SK-N-SH treated with all-trans-retinoic acid at 6 μM for 48 hours (cell line): Measurements from ENCODE around the gene TDRD7.

Source experiments
- ATAC-seq: fragments of 200-7000 bp; cut with Tn5 transposase; 3 replicates; pipeline ENCODE4 v1.9.1; 2020; ENCODE audit warnings: mild to moderate bottlenecking, moderate library complexity
- ARNTL ChIP-seq: fragments of 450-650 bp; formaldehyde crosslinking; IDR thresholded peaks from 2 replicates; pipeline ENCODE4 v1.5.0; 2020; ENCODE audit warnings: low read depth, mild to moderate bottlenecking, moderate library complexity, borderline replicate concordance
- BACH2 ChIP-seq: fragments of 250-450 bp; sonication (Bioruptor Pico); IDR thresholded peaks from 2 replicates; pipeline ENCODE4 v1.9.0; 2021; ENCODE audit warnings: mild to moderate bottlenecking, borderline replicate concordance
- CSDC2 ChIP-seq: fragments of 250-450 bp; sonication (Bioruptor Pico); IDR thresholded peaks from 2 replicates; pipeline ENCODE4 v1.5.0; 2020; ENCODE audit warnings: mild to moderate bottlenecking, moderate library complexity
- ESRRG ChIP-seq: fragments of 250-450 bp; sonication (Bioruptor Pico); IDR thresholded peaks from 2 replicates; pipeline ENCODE4 v1.6.1; 2021; ENCODE audit warnings: mild to moderate bottlenecking
- GLIS3 ChIP-seq: fragments of 250-450 bp; sonication (Bioruptor Pico); IDR thresholded peaks from 2 replicates; pipeline ENCODE4 v1.5.0; 2020; ENCODE audit warnings: mild to moderate bottlenecking, moderate library complexity
- ISL1 ChIP-seq: fragments of 250-450 bp; sonication (Bioruptor Pico); IDR thresholded peaks from 2 replicates; pipeline ENCODE4 v2.1.2; 2022; ENCODE audit warnings: mild to moderate bottlenecking, moderate library complexity
- RARB ChIP-seq: fragments of 250-450 bp; sonication (Bioruptor Pico); IDR thresholded peaks from 2 replicates; pipeline ENCODE4 v1.8.0; 2021; ENCODE audit warnings: mild to moderate bottlenecking, moderate library complexity
- SNAI2 ChIP-seq: fragments of 250-450 bp; sonication (Bioruptor Pico); IDR thresholded peaks from 2 replicates; pipeline ENCODE4 v1.5.0; 2020; ENCODE audit warnings: mild to moderate bottlenecking, moderate library complexity
- TCF4 ChIP-seq: fragments of 250-450 bp; sonication (Bioruptor Pico); IDR thresholded peaks from 2 replicates; pipeline ENCODE4 v1.8.0; 2021; ENCODE audit warnings: mild to moderate bottlenecking, moderate library complexity, borderline replicate concordance
- ZFP30 ChIP-seq: fragments of 450-650 bp; formaldehyde crosslinking; IDR thresholded peaks from 2 replicates; pipeline ENCODE4 v1.5.0; 2022; ENCODE audit warnings: mild to moderate bottlenecking, moderate library complexity
- ZNF565 ChIP-seq: fragments of 450-650 bp; formaldehyde crosslinking; conservative IDR thresholded peaks from 2 replicates; pipeline ENCODE4 v1.5.0; 2020; ENCODE audit warnings: low read depth, mild to moderate bottlenecking, moderate library complexity
- ZNF70 ChIP-seq: fragments of 450-650 bp; formaldehyde crosslinking; IDR thresholded peaks from 2 replicates; pipeline ENCODE4 v1.5.0; 2020; ENCODE audit warnings: mild to moderate bottlenecking, moderate library complexity
- ZNF8 ChIP-seq: fragments of 450-650 bp; formaldehyde crosslinking; IDR thresholded peaks from 2 replicates; pipeline ENCODE4 v1.5.0; 2020; ENCODE audit warnings: mild to moderate bottlenecking, moderate library complexity
- TF ChIP-seq, protein P1 (sequence below): fragments of 250-450 bp; sonication (Bioruptor Pico); IDR thresholded peaks from 2 replicates; pipeline ENCODE4 v1.5.0; 2020; ENCODE audit warnings: mild to moderate bottlenecking, moderate library complexity
- TF ChIP-seq, protein P2 (sequence below): fragments of 250-450 bp; sonication (Bioruptor Pico); IDR thresholded peaks from 2 replicates; pipeline ENCODE4 v1.8.0; 2021; ENCODE audit warnings: low read depth, mild to moderate bottlenecking, moderate library complexity, borderline replicate concordance
- TF ChIP-seq, protein P3 (sequence below): fragments of 250-450 bp; sonication (Bioruptor Pico); IDR thresholded peaks from 2 replicates; pipeline ENCODE4 v1.5.1; 2021; ENCODE audit warnings: mild to moderate bottlenecking, moderate library complexity

The TDRD7 gene

DNA sequence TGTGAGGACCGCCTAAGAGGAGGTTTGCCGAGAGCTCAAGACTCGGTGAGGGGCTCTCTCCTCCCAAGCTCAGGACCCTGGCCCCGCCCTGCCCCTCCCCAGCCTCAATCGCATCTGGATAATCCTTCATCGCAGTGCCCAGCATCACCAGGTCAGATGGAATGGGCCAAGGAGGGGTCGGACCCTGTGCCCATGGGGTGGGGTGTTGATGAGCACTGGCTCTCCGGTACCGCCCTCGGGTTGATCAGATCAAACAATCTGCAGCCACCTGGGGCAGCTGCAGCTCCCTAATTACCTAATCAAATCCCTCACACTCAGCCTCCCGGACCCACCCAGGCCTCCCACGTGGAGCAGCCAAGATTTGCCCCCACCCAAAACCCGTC lies 24.4 kb upstream of the TDRD7 start:
- peak; percentile 9; the same call in 2 of the 3 replicates for ATAC-seq
- TF ChIP-seq ZFP30 (CRISPR knock-in tag): no peak
- no peak for TF ChIP-seq ZNF8
- TF ChIP-seq ZNF70 (CRISPR knock-in tag): no peak
- TF ChIP-seq SNAI2: no peak
- TF ChIP-seq, protein P1, sequence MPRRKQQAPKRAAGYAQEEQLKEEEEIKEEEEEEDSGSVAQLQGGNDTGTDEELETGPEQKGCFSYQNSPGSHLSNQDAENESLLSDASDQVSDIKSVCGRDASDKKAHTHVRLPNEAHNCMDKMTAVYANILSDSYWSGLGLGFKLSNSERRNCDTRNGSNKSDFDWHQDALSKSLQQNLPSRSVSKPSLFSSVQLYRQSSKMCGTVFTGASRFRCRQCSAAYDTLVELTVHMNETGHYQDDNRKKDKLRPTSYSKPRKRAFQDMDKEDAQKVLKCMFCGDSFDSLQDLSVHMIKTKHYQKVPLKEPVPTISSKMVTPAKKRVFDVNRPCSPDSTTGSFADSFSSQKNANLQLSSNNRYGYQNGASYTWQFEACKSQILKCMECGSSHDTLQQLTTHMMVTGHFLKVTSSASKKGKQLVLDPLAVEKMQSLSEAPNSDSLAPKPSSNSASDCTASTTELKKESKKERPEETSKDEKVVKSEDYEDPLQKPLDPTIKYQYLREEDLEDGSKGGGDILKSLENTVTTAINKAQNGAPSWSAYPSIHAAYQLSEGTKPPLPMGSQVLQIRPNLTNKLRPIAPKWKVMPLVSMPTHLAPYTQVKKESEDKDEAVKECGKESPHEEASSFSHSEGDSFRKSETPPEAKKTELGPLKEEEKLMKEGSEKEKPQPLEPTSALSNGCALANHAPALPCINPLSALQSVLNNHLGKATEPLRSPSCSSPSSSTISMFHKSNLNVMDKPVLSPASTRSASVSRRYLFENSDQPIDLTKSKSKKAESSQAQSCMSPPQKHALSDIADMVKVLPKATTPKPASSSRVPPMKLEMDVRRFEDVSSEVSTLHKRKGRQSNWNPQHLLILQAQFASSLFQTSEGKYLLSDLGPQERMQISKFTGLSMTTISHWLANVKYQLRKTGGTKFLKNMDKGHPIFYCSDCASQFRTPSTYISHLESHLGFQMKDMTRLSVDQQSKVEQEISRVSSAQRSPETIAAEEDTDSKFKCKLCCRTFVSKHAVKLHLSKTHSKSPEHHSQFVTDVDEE (CRISPR knock-in tag): no peak
- no peak for TF ChIP-seq BACH2 (CRISPR knock-in tag)

DNA sequence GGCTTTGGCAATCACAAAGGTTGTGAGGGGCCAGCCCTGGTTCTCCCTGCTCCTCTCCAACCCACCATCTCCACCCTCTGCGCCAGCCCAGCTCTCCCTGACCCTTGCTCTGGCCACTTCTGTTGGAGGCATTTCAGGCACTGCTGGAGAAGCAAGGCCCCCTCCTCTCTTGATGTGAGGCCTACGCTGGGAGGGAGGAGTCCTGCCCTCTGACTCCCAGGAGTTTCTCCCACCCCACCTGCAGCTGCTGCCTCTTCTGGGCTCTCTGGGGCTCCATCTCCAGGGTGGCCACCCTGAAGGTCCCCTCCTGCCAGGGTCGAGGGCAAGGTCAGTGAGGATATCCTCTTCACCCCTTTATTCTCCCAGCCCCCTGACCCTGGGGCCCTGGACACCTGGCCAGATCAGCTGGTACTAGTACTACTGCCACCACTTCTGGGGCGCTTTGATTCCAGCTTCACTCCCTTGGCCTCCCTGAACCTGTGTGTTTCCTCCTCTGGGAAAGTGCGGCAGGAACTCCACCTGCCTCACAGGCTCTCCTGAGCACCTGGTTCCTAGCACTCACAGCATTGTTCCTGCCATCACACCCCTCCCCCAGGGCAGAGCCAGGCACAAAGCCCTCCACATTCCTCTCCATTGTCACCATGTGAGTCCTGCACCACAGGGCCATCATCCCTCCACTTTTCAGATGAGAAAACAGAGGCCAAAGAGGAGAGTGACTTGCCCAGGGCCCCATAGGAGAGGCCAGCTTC lies 23.8 kb upstream of the TDRD7 start:
- TF ChIP-seq, protein P2, sequence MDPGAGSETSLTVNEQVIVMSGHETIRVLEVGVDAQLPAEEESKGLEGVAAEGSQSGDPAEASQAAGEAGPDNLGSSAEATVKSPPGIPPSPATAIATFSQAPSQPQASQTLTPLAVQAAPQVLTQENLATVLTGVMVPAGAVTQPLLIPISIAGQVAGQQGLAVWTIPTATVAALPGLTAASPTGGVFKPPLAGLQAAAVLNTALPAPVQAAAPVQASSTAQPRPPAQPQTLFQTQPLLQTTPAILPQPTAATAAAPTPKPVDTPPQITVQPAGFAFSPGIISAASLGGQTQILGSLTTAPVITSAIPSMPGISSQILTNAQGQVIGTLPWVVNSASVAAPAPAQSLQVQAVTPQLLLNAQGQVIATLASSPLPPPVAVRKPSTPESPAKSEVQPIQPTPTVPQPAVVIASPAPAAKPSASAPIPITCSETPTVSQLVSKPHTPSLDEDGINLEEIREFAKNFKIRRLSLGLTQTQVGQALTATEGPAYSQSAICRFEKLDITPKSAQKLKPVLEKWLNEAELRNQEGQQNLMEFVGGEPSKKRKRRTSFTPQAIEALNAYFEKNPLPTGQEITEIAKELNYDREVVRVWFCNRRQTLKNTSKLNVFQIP (CRISPR knock-in tag): no peak
- TF ChIP-seq GLIS3 (CRISPR knock-in tag): no peak
- TF ChIP-seq ZNF8: no peak
- TF ChIP-seq, protein P1 (CRISPR knock-in tag): no peak
- ATAC-seq: no peak

DNA sequence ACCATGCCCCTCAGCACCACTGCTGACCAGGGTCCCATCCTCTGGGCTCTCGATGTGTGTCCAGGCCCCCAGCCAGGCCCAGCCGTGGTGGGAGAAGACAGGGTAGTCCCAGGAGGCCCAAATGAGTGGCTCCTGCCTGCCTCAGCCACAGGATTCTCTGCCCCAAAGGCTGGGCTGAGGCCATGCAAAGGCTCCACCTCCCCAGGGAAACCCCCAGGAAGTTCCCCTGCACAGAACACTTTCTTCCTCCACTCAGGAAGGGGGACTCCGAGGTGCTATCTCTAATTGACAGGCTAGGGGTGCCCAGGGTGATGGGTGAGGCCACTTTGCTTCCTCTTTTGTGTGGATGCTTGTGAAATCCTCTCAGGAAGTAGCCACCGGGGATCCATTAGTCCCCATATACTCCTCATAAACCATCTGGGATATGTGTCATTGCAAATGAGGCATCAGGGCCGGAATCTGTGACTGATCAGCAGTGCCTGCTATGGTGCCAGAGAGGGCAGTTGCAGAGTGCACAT lies 23.1 kb upstream of the TDRD7 start:
- no peak for ATAC-seq
- TF ChIP-seq TCF4 (CRISPR knock-in tag) (no peak), ARNTL (CRISPR knock-in tag) (no peak), ISL1 (CRISPR knock-in tag) (no peak)
- TF ChIP-seq, all 23 proteins: peak for 0

DNA sequence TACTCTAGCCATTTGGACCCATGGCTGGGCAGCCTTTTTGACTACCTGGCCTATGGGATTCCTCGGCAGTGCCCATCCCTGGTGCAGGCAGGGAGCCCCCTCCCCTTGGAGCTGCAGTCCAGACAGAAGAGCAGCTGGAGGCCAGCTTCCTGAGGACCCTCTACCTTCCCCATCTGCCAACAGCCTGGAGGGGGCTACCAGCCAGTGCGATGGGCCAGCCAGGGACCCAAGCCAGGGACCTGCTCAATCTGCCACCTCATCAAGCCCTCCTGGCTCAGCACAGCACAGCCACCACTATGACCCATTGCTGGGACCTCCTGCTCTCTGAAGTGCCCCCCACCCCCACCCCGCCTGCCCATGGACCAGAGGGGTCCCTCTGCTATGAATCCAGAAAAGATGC lies 22.6 kb upstream of the TDRD7 start:
- no peak for ATAC-seq
- TF ChIP-seq RARB (CRISPR knock-in tag): no peak
- TF ChIP-seq ZNF70 (CRISPR knock-in tag): no peak
- TF ChIP-seq ESRRG (CRISPR knock-in tag): no peak
- no peak for TF ChIP-seq TCF4 (CRISPR knock-in tag)
- no peak for TF ChIP-seq GLIS3 (CRISPR knock-in tag)
- TF ChIP-seq ZNF565 (CRISPR knock-in tag): no peak
- no peak for TF ChIP-seq BACH2 (CRISPR knock-in tag)
- TF ChIP-seq ZFP30 (CRISPR knock-in tag): no peak
- TF ChIP-seq, protein P3, sequence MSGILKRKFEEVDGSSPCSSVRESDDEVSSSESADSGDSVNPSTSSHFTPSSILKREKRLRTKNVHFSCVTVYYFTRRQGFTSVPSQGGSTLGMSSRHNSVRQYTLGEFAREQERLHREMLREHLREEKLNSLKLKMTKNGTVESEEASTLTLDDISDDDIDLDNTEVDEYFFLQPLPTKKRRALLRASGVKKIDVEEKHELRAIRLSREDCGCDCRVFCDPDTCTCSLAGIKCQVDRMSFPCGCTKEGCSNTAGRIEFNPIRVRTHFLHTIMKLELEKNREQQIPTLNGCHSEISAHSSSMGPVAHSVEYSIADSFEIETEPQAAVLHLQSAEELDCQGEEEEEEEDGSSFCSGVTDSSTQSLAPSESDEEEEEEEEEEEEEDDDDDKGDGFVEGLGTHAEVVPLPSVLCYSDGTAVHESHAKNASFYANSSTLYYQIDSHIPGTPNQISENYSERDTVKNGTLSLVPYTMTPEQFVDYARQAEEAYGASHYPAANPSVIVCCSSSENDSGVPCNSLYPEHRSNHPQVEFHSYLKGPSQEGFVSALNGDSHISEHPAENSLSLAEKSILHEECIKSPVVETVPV (CRISPR knock-in tag): no peak
- no peak for TF ChIP-seq CSDC2 (CRISPR knock-in tag)
- TF ChIP-seq, protein P1 (CRISPR knock-in tag): no peak
- TF ChIP-seq ARNTL (CRISPR knock-in tag): no peak
